Tibial artery (tissue), 4 donors: Measurements from ENCODE around the gene ADAMTS2.

Experiments
- DNase-seq, 2 donors: peaks; one replicate each; pipeline ENCODE4 v3.0.0-alpha.2; 2019
- H3K27ac ChIP-seq, 2 donors: fragments of 200-600 bp; sonication (generic) in 1 of 2; 1 replicate in 1 of 2; 2 replicates in 1 of 2; pipeline ENCODE4 v1.5.1; 2018 to 2019; ENCODE audit warnings: mild to moderate bottlenecking in 1 of 2
- H3K27me3 ChIP-seq, 2 donors: fragments of 200-600 bp; sonication (generic) in 1 of 2; one replicate each; pipeline versions ENCODE4 v1.5.1 to v1.6.0; 2016 to 2019
- H3K36me3 ChIP-seq, 3 donors: fragments of 200-600 bp; sonication (generic) in 2 of 3; one replicate each; pipeline ENCODE4 v1.5.1; 2016 to 2019; ENCODE audit warnings: mild to moderate bottlenecking in 2 of 3
- H3K4me1 ChIP-seq, 4 donors: fragments of 200-600 bp; sonication (generic) in 2 of 4; 1 replicate in 3 of 4; 2 replicates in 1 of 4; pipeline ENCODE4 v1.5.1; 2016 to 2019
- H3K4me3 ChIP-seq, 2 donors: fragments of 200-600 bp; sonication (generic) in 1 of 2; 1 replicate in 1 of 2; 2 replicates in 1 of 2; pipeline ENCODE4 v1.5.1; 2018 to 2019; ENCODE audit warnings: mild to moderate bottlenecking in 2 of 2
- H3K9me3 ChIP-seq, 3 donors: fragments of 200-600 bp; sonication (generic) in 1 of 3; one replicate each; pipeline ENCODE4 v1.5.1; 2016 to 2019
- CTCF ChIP-seq, 2 experiments: fragments of 200-600 bp in 1 of 2; fragments of 450-650 bp in 1 of 2; IDR thresholded peaks; one replicate each; pipeline ENCODE4 v1.5.1; 2017 to 2019; ENCODE audit warnings: antibody characterized with exemption in 2 of 2, mild to moderate bottlenecking in 1 of 2, moderate library complexity in 1 of 2
- intact Hi-C: fragments of 100-400 bp; cut with DNase I; formaldehyde crosslinking; loops from one replicate; pipeline ENCODE4 v1.15.0; 2023; ENCODE audit warnings: low total_unique reads

Gene ADAMTS2

GRCh38 chr5:179261301-179262125, 83.7 kb downstream of the ADAMTS2 start:
- Histone ChIP-seq H3K27ac (no peak overlapping the region), H3K4me1 (peaks cover 0 to 28% (median 19%) of the 10 kb centered on the region in 4 donors), H3K27me3 (no peaks in the 10 kb centered on the region), H3K9me3 (no peaks in the 10 kb centered on the region), H3K4me3 (no peak overlapping the region), H3K36me3 (no peaks in the 10 kb centered on the region)
- peak in 1 of 2 donors; percentile 65 for DNase-seq
- intact Hi-C loops = no loop called here
- TF ChIP-seq CTCF (IDR thresholded peaks at IDR 0.05) = no peak

- intact Hi-C loops = no loop called here
- peaks cover 0 to 20% (median 10%) of the 10 kb centered on the region in 4 donors for H3K4me1 ChIP-seq
Observed at GRCh38 chr5:179260324-179261070, 84.8 kb downstream of the ADAMTS2 start.

GRCh38 chr5:179259731-179260323, 85.4 kb downstream of the ADAMTS2 start:
- peaks cover 0 to 13% (median 3%) of the 10 kb centered on the region in 4 donors for H3K4me1 ChIP-seq
- no peak overlapping the region for H3K27ac ChIP-seq
- H3K36me3 ChIP-seq = no peaks in the 10 kb centered on the region
- intact Hi-C loops = no loop called here
- no peak overlapping the region for H3K4me3 ChIP-seq
- TF ChIP-seq CTCF (IDR thresholded peaks at IDR 0.05) = no peak
- H3K27me3 ChIP-seq = no peaks in the 10 kb centered on the region
- H3K9me3 ChIP-seq = no peaks in the 10 kb centered on the region
- peak in 1 of 2 donors; percentile 61 for DNase-seq

More at GRCh38 chr5:179260324-179261070, 84.8 kb downstream of the ADAMTS2 start:
- Histone ChIP-seq H3K36me3 (no peaks in the 10 kb centered on the region), H3K27me3 (no peaks in the 10 kb centered on the region), H3K9me3 (no peaks in the 10 kb centered on the region), H3K4me3 (no peak overlapping the region), H3K27ac (no peak overlapping the region)
- DNase-seq = peak in 1 of 2 donors; percentile 46
- TF ChIP-seq CTCF (IDR thresholded peaks at IDR 0.05) = no peak

- Histone ChIP-seq H3K4me1 (peaks cover 0 to 8% (median 0%) of the 10 kb centered on the region in 4 donors), H3K9me3 (no peaks in the 10 kb centered on the region), H3K27ac (no peak overlapping the region), H3K36me3 (no peaks in the 10 kb centered on the region), H3K27me3 (no peaks in the 10 kb centered on the region), H3K4me3 (no peak overlapping the region)
- DNase-seq = peak in 1 of 2 donors; percentile 71
- no peak for TF ChIP-seq CTCF (IDR thresholded peaks at IDR 0.05)
- intact Hi-C loops = no loop called here
Observed at GRCh38 chr5:179258922-179259730, 86.1 kb downstream of the ADAMTS2 start.
